Activated T-cell treated with anti-CD3 and anti-CD28 coated beads for 48 hours (primary cell): Measurements from ENCODE around the gene AUTS2.

Source experiments
- DNase-seq: peaks from one replicate; pipeline ENCODE4 v3.0.0-alpha.2; 2020; ENCODE audit warnings: low read depth

AUTS2 gene

GRCh38 chr7:69598081-69598486 is at the start of gene AUTS2:
AUTS2 (plus strand) TSS chr7:69598475; CDS start chr7:69599654, 1,179 bp downstream.
- DNase-seq, result peak; percentile 39

GRCh38 chr7:69550991-69551390 is 47.3 kb upstream of the AUTS2 start:
- no peak for DNase-seq

- DNase-seq, result no peak
Observed at GRCh38 chr7:69553190-69553589, 45.1 kb upstream of the AUTS2 start.

- no peak for DNase-seq
Observed at GRCh38 chr7:69561266-69561960, 36.9 kb upstream of the AUTS2 start.

- no peak for DNase-seq
Observed at GRCh38 chr7:69564454-69565417, 33.5 kb upstream of the AUTS2 start.

- no peak for DNase-seq
Observed at GRCh38 chr7:69567800-69568199, 30.5 kb upstream of the AUTS2 start.

GRCh38 chr7:69568266-69568665 is 30.0 kb upstream of the AUTS2 start:
- DNase-seq, result no peak

GRCh38 chr7:69575651-69576050 is 22.6 kb upstream of the AUTS2 start:
- DNase-seq, result no peak

GRCh38 chr7:69577221-69577620 is 21.1 kb upstream of the AUTS2 start:
- DNase-seq, result no peak

GRCh38 chr7:69585169-69585568 is 13.1 kb upstream of the AUTS2 start:
- DNase-seq, result no peak

- DNase-seq, result no peak
Observed at GRCh38 chr7:69586321-69586720, 12.0 kb upstream of the AUTS2 start.

GRCh38 chr7:69588773-69589172 is 9.5 kb upstream of the AUTS2 start:
- DNase-seq, result no peak

GRCh38 chr7:69591805-69592204 is 6.5 kb upstream of the AUTS2 start:
- DNase-seq, result no peak

GRCh38 chr7:69593511-69593910 is 4.8 kb upstream of the AUTS2 start:
- DNase-seq, result no peak

GRCh38 chr7:69595415-69595814 is 2.9 kb upstream of the AUTS2 start:
- no peak for DNase-seq

GRCh38 chr7:69596056-69596455 is 2.2 kb upstream of the AUTS2 start:
- DNase-seq, result no peak

GRCh38 chr7:69596723-69597277 is 1.5 kb upstream of the AUTS2 start:
- no peak for DNase-seq

GRCh38 chr7:69597278-69598076 is 798 bp upstream of the AUTS2 start:
- no peak for DNase-seq

GRCh38 chr7:69598487-69599285 is 411 bp downstream of the AUTS2 start:
- DNase-seq, result no peak

GRCh38 chr7:69599286-69599954 is 1.1 kb downstream of the AUTS2 start:
- no peak for DNase-seq
